GM19324 (cell line): ENCODE results near the gene PARN.

Source experiments
- ATAC-seq: cut with Tn5 transposase; IDR thresholded peaks from one replicate; pipeline ENCODE4 v1.9.1; 2021; ENCODE audit warnings: mild to moderate bottlenecking, moderate library complexity; ENCODE audit not compliant: unreplicated experiment, low FRiP score

The PARN gene

DNA sequence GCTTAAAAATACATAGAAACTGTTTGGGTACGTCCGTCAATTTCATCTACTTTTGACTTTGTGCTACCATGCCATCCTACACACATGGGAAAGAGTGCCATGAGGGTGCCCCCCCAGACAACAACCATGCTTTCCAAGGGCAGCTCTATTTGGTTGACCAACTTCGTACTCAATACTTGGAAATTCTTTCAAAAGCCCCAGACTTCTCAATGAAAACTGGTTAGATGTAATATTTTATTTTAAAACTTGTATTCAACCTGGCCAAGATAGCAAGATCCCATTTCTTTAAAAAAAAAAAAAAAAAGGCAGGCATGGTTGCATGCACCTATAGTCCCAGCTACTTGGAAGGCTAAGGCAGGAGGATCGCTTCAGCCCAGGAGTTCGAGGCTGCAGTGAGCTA lies 98.4 kb downstream of the PARN start:
- ATAC-seq: no peak

DNA sequence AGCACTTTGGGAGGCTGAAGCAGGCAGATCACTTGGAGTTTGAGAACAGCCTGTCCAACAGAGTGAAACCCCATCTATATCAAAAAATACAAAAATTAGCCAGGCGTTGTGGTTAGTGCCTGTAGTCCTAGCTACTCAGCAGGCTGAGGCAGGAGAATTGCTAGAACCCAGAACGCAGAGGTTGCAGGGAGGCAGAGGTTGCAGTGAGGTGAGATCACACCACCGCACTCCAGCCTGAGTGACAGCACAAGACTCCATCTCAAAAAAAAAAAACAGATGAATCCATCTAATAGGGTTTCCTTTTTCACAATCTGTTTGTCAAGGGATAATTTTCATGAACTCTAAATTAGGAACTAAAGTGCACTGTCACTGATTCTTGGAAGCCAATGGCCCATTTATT lies 99.0 kb downstream of the PARN start:
- no peak for ATAC-seq

GRCh38 chr16:14530046-14530445 lies 100.0 kb downstream of the PARN start:
- no peak for ATAC-seq

DNA sequence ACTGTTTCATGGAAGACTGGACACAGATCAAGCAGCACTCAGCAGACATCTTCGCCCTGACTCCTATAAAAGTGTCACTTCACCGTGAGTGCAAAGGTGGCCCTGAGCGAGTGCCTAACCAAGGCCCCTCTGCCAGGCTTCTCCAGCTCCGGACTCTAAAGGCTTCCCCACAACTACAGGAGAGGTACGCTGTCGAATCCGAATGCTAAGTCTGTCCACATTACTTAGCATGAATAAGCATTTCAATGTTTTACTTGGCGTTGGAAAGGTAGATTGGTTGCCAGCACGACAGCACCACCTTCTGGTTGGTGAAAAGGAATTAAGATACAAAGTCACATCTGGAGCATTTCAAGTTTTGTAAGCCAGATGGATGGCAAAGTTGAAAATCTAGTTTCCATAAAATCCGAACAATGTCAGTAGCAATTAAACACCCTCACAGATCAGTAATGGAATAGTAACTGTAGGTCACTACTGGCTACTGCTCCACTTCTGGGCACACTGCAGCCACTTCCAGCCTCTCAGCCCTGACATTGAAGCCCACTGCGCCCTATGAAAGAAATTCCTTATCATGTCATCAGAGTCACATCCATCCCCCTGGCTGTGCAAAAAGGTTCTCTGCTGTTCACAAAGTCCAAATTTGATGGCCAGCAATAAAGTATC lies 100.9 kb downstream of the PARN start:
- no peak for ATAC-seq

GRCh38 chr16:14528306-14528705 lies 101.8 kb downstream of the PARN start:
- ATAC-seq: no peak

- ATAC-seq: no peak
These were observed 102.5 kb downstream of the PARN start for GRCh38 chr16:14527411-14528044.

DNA sequence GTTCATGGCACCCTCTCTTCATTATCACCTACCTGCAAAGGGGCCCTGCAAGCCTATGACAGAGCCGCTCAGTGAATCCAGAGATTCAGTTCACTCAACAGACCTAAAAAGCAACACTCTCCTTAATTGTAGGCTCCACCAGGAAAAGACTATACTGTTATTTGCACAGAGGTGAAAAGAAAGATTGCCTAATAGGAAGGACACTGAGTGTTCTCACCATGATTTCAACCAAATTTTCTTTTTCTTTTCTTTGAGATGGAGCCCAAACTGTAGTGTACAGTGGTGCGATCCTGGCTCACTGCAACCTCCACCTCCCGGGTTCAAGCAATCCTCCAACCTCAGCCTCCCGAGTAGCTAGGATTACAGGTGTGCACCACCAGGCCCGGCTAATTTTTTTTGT lies 104.5 kb downstream of the PARN start:
- ATAC-seq: no peak

- ATAC-seq: no peak
These were observed 105.1 kb downstream of the PARN start for GRCh38 chr16:14524979-14525378.

- no peak for ATAC-seq
These were observed 106.4 kb downstream of the PARN start for GRCh38 chr16:14523632-14524031.

GRCh38 chr16:14522671-14523070 lies 107.4 kb downstream of the PARN start:
- no peak for ATAC-seq

DNA sequence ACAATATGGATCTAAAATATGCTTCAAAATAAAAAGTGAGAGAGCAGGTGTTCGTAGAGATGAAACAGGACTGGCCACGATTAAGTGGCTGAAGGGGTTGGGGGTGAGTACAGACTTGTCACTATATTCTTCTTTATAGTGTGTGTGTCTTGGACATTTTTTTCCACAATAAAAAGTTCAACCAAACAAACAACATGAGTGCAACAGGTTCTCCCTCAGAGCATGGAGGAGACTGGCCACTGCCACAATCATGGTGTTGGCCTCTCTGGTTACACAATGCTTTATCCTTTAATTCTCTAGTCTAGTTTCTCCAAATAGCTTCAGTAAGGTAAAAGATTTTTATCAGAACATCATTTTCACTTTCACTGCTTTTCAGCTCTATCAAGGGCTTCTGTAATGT lies 109.3 kb downstream of the PARN start:
- ATAC-seq: no peak

DNA sequence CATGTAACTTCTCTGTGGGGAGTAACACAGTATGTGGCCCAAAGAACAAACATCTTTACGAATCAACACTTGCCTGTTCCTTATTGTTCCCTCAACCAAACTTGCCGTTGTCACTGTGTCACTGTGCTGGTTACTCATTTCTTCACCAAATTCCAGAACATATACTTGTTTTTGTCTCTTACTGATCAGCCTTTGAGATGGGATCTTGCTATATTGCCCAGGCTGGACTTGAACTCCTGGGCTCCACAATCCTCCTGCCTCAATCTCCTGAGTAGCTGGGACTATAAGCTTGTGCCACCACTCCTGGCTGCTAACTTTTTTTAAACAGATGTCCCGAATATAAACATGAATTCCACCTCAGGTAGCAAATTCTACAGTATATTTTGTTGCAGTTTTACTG lies 115.1 kb downstream of the PARN start:
- no peak for ATAC-seq

- no peak for ATAC-seq
These were observed 116.5 kb downstream of the PARN start for GRCh38 chr16:14513389-14514107.

DNA sequence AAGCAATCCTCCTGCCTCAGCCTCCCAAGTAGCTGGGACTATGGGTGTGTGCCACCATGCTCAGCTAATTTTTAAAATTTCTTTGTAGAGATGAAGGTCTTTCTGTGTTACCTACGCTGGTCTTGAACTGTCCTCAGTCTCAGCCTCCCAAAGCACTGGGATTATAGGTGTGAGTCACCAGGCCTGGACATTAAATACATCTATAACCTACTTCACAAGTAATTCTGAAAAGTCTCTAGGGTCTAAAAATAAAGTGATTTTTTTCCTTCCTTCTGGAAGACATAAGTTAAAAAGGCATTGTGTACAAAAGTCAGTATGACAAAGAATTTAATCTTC lies 118.3 kb downstream of the PARN start:
- ATAC-seq: no peak

DNA sequence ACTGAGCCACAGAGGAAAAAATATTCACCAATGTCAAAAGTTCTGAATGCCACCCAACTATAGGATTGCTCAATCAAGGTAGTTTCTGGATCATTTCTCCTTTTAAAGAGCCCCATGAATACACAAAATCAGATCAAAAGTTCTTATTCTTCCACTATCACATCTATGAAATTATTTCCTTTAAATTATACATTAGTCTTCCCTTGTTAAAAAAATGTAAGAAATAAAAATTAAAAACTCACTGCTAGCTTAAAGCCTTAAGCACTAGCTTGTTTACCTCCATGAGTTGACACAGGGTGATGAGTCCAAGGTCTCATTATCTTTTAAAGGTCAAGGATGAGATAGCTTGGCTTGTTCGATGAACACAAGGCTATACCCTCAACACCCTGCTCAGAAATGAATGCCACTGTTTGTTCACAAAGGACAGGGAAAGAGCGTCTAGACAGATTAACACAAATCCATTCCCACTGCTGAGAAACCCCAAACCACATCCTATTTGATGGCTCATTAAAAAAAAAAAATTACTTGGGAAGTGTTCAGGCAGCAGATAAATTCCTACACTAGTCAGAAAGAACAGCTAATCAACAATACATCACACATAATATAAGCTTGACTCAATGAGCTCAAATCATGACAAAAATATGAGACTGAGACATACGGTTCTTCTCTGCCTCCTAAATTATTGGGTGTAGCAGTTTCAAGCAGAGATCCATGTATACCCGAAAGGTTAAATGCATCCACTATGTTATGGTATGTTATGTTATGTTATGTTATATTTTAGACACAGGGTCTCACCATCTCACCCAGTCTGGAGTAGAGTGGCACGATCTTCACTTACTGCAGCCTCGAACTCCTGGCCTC lies 118.9 kb downstream of the PARN start:
- ATAC-seq: no peak

DNA sequence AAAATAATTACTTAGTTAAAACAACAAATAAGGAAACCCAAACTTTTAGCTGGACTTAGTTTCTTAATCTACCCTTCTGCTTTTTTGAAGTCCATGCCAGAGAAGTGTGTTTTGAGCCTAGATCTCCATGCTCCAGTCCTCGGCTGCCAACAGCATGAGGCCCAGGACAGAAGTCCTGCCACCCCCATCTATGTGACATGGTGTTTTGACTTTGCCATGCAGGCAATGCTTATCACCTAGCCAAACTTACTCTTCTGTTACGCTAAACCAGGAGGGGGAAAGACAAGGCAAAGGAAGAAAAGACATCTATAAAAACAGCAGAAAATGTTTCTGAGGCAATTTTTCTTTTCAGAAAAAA lies 119.5 kb downstream of the PARN start:
- no peak for ATAC-seq

GRCh38 chr16:14509675-14510132 lies 120.4 kb downstream of the PARN start:
- no peak for ATAC-seq

DNA sequence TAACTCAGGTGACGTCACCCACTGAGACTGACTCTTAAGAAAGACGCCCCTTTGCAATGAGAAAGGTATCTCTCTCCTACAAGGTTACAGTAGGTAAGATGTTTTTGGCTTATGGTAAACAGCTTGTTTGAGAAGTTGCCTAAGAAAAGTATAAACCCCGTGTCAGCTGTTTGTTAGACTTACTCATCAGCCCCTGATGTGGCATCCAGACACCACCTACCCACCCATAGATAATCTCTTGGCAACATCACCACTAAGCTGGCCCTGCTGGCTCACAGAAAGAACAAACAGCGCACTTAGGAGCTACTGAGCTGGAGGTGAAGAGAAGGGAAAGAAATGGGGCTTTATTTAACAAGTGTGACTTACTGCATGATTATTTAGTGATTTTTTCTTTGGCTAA lies 121.0 kb downstream of the PARN start:
- no peak for ATAC-seq

- no peak for ATAC-seq
These were observed 124.2 kb downstream of the PARN start for GRCh38 chr16:14505846-14506245.

DNA sequence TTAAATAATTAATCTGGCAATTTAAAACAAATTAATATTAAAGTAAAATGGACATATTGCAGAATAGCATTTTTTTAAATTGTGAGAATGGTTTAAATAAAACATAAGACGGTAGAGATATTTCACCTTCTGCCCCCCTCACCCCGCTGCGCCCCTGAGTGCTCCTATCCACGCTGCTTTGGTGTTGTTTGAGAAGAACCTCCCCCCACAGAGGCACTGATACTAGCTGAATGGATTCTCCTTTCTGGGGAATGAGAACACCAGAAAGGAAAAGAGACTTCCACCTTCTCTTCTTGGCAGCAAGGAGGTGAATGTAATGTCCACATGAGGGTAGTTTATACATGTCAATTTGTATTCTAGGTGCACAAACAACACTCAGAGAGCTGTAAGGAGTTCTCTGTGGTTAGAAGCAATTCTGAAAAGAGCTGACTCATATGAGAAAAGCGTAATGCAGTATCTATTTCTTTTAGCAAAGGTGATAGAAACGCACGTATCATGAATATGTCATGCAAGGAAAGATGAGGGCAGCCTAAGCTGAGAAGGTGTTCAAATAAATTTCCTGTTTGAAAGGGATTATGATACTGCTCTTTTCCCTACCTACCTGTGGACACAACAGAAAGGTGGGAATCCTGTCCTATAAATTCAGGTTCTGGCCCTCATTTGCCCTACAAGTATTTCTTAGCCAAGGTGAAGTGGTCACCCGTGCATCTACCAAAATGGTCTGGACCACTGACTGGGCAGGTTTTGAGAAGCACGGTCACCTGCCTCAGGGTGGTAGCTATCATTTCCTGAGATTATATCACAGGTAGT lies 126.9 kb downstream of the PARN start:
- no peak for ATAC-seq
